DOHH2 (cell line): ENCODE results near the gene LRFN4.

Source experiments
- H3F3A ChIP-seq: fragments of 200-600 bp; sonication (generic), shearing (Covaris generic); 2 replicates; pipeline ENCODE4 v1.6.0; 2016; ENCODE audit warnings: antibody characterized with exemption, mild to moderate bottlenecking; ENCODE audit not compliant: control insufficient read depth, insufficient read depth
- H3K27ac ChIP-seq: fragments of 200-600 bp; sonication (generic); 2 replicates; pipeline ENCODE4 v1.5.1; 2014; ENCODE audit warnings: low read depth, mild to moderate bottlenecking, low read length, moderate library complexity
- H3K27me3 ChIP-seq: fragments of 200-600 bp; sonication (generic); 2 replicates; pipeline ENCODE4 v1.6.1; 2014; ENCODE audit warnings: mild to moderate bottlenecking, low read length, mixed read lengths; ENCODE audit not compliant: control insufficient read depth
- H3K36me3 ChIP-seq: fragments of 200-600 bp; sonication (generic); 2 replicates; pipeline ENCODE4 v1.6.1; 2014; ENCODE audit warnings: mild to moderate bottlenecking, low read length, moderate library complexity, mixed read lengths; ENCODE audit not compliant: control insufficient read depth
- H3K4me1 ChIP-seq: fragments of 200-600 bp; sonication (generic); 2 replicates; pipeline ENCODE4 v1.6.1; 2014; ENCODE audit warnings: mild to moderate bottlenecking, low read length, mixed read lengths; ENCODE audit not compliant: control insufficient read depth
- H3K4me2 ChIP-seq: fragments of 200-600 bp; sonication (generic); 2 replicates; pipeline ENCODE4 v1.6.0; 2014; ENCODE audit warnings: mild to moderate bottlenecking, low read length, moderate library complexity
- H3K4me3 ChIP-seq: fragments of 200-600 bp; sonication (generic); 2 replicates; pipeline ENCODE4 v1.5.1; 2014; ENCODE audit warnings: mild to moderate bottlenecking, low read length, mixed read lengths
- H3K79me2 ChIP-seq: fragments of 200-600 bp; sonication (generic); 2 replicates; pipeline ENCODE4 v1.6.1; 2014; ENCODE audit warnings: mild to moderate bottlenecking, low read length, mixed read lengths; ENCODE audit not compliant: control insufficient read depth
- H3K9me2 ChIP-seq: fragments of 200-600 bp; sonication (generic); replicated peaks from 2 replicates; pipeline ENCODE4 v1.6.1; 2014; ENCODE audit warnings: mild to moderate bottlenecking, low read length, mixed read lengths; ENCODE audit not compliant: control insufficient read depth
- H3K9me3 ChIP-seq: fragments of 200-600 bp; sonication (generic); 2 replicates; pipeline ENCODE4 v1.6.1; 2014; ENCODE audit warnings: antibody characterized with exemption, low read length, mixed read lengths; ENCODE audit not compliant: control insufficient read depth, insufficient read depth
- H4K20me1 ChIP-seq: fragments of 200-600 bp; sonication (generic); 2 replicates; pipeline ENCODE4 v1.6.0; 2014; ENCODE audit warnings: low read depth, mild to moderate bottlenecking, antibody characterized with exemption, low read length, moderate library complexity; ENCODE audit not compliant: control insufficient read depth, insufficient read depth
- EZH2phosphoT487 ChIP-seq: fragments of 200-600 bp; sonication (generic); IDR thresholded peaks from 2 replicates; pipeline ENCODE4 v1.6.1; 2017; ENCODE audit warnings: borderline replicate concordance, mild to moderate bottlenecking, antibody characterized with exemption, low read length, moderate library complexity, mixed read lengths
- TF ChIP-seq, protein P1 (sequence below): fragments of 200-600 bp; sonication (generic); IDR thresholded peaks from one replicate; pipeline ENCODE4 v1.5.1; 2014; ENCODE audit warnings: antibody characterized with exemption, mild to moderate bottlenecking, low read depth, low read length; ENCODE audit not compliant: poor library complexity, severe bottlenecking

LRFN4 gene

GRCh38 chr11:66850235-66850587, 6.7 kb upstream of the LRFN4 start:
- peaks cover 3% of the 10 kb centered on the region for H3K79me2 ChIP-seq
- no peak overlapping the region for H3K27ac ChIP-seq

DNA sequence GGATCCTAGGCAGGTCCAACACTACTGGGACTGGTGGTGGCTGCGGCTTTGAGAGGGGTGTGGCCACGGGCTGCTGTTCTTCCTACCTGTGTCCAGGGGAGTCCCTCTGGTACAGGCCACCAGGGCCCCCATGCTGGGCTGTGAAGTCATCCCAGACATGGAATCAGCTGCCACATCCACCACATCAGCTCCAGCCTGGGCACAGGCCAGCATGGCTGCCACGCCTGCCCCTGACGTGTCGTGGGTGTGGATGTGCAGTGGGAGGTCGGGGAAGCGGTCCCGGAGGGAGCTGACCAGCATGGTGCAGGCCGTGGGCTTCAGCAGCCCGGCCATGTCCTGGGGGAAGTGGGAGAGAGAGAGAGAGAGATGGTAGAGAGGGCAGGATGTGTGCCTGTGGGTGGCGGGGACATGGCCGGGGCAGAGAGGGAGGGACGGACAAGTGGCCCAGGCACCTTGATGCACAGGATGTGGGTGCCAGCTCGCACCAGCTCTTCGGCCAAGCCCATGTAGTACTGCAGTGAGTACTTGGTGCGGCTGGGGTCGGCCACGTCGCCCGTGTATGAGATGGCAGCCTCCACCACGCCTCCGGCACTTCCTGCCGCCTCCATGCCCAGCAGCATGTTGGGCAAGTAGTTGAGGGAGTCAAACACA, 6.2 kb upstream of the LRFN4 start:
- H3K27me3 ChIP-seq: no peaks in the 10 kb centered on the region
- H3K9me2 ChIP-seq: no peaks in the 10 kb centered on the region
- H3F3A ChIP-seq: no peaks in the 10 kb centered on the region
- H4K20me1 ChIP-seq: no peaks in the 10 kb centered on the region
- no peaks in the 10 kb centered on the region for H3K79me2 ChIP-seq
- no peaks in the 10 kb centered on the region for H3K9me3 ChIP-seq
- H3K4me2 ChIP-seq: no peak overlapping the region
- peaks cover 16% of the 10 kb centered on the region for H3K4me1 ChIP-seq
- H3K27ac ChIP-seq: no peak overlapping the region
- H3K4me3 ChIP-seq: no peak overlapping the region
- TF ChIP-seq, protein P1, sequence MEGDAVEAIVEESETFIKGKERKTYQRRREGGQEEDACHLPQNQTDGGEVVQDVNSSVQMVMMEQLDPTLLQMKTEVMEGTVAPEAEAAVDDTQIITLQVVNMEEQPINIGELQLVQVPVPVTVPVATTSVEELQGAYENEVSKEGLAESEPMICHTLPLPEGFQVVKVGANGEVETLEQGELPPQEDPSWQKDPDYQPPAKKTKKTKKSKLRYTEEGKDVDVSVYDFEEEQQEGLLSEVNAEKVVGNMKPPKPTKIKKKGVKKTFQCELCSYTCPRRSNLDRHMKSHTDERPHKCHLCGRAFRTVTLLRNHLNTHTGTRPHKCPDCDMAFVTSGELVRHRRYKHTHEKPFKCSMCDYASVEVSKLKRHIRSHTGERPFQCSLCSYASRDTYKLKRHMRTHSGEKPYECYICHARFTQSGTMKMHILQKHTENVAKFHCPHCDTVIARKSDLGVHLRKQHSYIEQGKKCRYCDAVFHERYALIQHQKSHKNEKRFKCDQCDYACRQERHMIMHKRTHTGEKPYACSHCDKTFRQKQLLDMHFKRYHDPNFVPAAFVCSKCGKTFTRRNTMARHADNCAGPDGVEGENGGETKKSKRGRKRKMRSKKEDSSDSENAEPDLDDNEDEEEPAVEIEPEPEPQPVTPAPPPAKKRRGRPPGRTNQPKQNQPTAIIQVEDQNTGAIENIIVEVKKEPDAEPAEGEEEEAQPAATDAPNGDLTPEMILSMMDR: no peak
- TF ChIP-seq EZH2phosphoT487: no peak
- peaks cover 15% of the 10 kb centered on the region for H3K36me3 ChIP-seq

More at GRCh38 chr11:66850235-66850587, 6.7 kb upstream of the LRFN4 start:
- Histone ChIP-seq H3K4me2 (no peak overlapping the region), H3F3A (no peaks in the 10 kb centered on the region), H3K4me1 (peaks cover 12% of the 10 kb centered on the region), H3K9me3 (no peaks in the 10 kb centered on the region), H3K27me3 (no peaks in the 10 kb centered on the region), H3K4me3 (no peak overlapping the region), H3K9me2 (no peaks in the 10 kb centered on the region), H3K36me3 (peaks cover 20% of the 10 kb centered on the region), H4K20me1 (no peaks in the 10 kb centered on the region)
- TF ChIP-seq, protein P1: no peak
- TF ChIP-seq EZH2phosphoT487: no peak

DNA sequence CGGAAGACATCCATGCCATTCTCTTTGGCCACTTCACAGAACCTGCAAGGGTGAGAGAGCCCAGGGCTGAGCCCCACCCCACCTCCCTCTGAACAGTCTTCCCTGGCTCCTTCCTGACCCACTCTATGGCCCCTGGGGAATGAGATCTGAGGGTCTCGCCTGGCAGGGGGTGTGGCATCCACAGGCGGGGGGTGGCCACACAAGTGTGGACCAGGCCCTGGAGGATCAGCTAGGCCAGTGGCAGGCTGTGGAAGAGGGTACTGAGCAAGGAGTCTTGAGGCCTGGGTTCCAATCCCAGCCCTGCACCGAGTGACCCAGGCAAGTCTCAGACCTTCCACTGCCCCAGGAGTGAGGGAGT, 5.6 kb upstream of the LRFN4 start:
- Histone ChIP-seq H3K79me2 (no peaks in the 10 kb centered on the region), H4K20me1 (no peaks in the 10 kb centered on the region), H3K27ac (no peak overlapping the region), H3F3A (no peaks in the 10 kb centered on the region), H3K36me3 (peaks cover 12% of the 10 kb centered on the region; the same call in 1 of the 2 replicates), H3K4me2 (0 out of 2 replicates have a peak overlapping the region, but pooled peaks have one; percentile 30), H3K4me1 (peaks cover 19% of the 10 kb centered on the region), H3K4me3 (no peak overlapping the region), H3K9me3 (no peaks in the 10 kb centered on the region), H3K27me3 (no peaks in the 10 kb centered on the region), H3K9me2 (no peaks in the 10 kb centered on the region)
- no peak for TF ChIP-seq EZH2phosphoT487
- TF ChIP-seq, protein P1: no peak
